Measurements from ENCODE around the gene TTK. TPM values are rescaled to one million over a fixed set of nuclear protein-coding genes. Genes with fewer than 3 reads are reported as not detected.

TTK gene
- total and polyA plus RNA-seq, 2 experiments from 2014 or later, result 50.7 to 79.6 TPM

- Mint-ChIP-seq H3K36me3 (ENCODE audit: low read depth) (peaks cover 60% of the 10 kb centered on the region), H3K27me3 (ENCODE audit: insufficient read depth, low read depth, poor library complexity) (no peaks in the 10 kb centered on the region), H3K4me1 (no peaks in the 10 kb centered on the region), H3K4me3 (no peak overlapping the region), H3K27ac (no peak overlapping the region), H3K9me3 (no peaks in the 10 kb centered on the region)
- Histone ChIP-seq H3K4me1 (ENCODE audit: insufficient read depth) (no peaks in the 10 kb centered on the region), H3K79me2 (replicated peaks; ENCODE audit: insufficient read depth) (0 out of 2 replicates have a peak, but pooled peaks cover 7% of the 10 kb centered on the region), H3K36me3 (ENCODE audit: insufficient read depth) (peaks cover 24% of the 10 kb centered on the region), H3K4me3 (no peak overlapping the region), H3F3A (replicated peaks; ENCODE audit: low read depth) (no peaks in the 10 kb centered on the region), H3K27me3 (ENCODE audit: insufficient read depth) (no peaks in the 10 kb centered on the region), H4K20me1 (replicated peaks; ENCODE audit: insufficient read depth) (no peaks in the 10 kb centered on the region; the same call in 1 of the 2 replicates), H3K4me2 (no peak overlapping the region), H3K9me2 (ENCODE audit: insufficient read depth) (no peaks in the 10 kb centered on the region), H2AFZ (no peak overlapping the region), H3K27ac (ENCODE audit: low read depth) (no peak overlapping the region)
- TF ChIP-seq ZNF462 (CRISPR knock-in tag; IDR thresholded peaks at IDR 0.05) (no peak), STAT1 (IDR thresholded peaks at IDR 0.05; ENCODE audit: unreplicated experiment) (no peak), EZH2phosphoT487 (IDR thresholded peaks at IDR 0.05; ENCODE audit: unreplicated experiment) (no peak), POLR2AphosphoS5 (IDR thresholded peaks at IDR 0.05; ENCODE audit: low read depth) (no peak), CTCF (conservative IDR thresholded peaks at IDR 0.05; ENCODE audit: low read depth in 2 of 2) (no peak), ZNF114 (CRISPR knock-in tag; IDR thresholded peaks at IDR 0.05) (no peak), CREB1 (CRISPR knock-in tag; IDR thresholded peaks at IDR 0.05; ENCODE audit: low read depth) (no peak), EZH2 (IDR thresholded peaks at IDR 0.05; ENCODE audit: low read depth, unreplicated experiment) (no peak), ZNF331 (CRISPR knock-in tag; IDR thresholded peaks at IDR 0.05; ENCODE audit: low read depth) (no peak), ETS1 (IDR thresholded peaks at IDR 0.05) (no peak), JUNB (IDR thresholded peaks at IDR 0.05; ENCODE audit: unreplicated experiment) (no peak), REST (IDR thresholded peaks at IDR 0.05; ENCODE audit: unreplicated experiment) (no peak), NANOG (IDR thresholded peaks at IDR 0.05; ENCODE audit: borderline replicate concordance) (no peak)
- ATAC-seq (no peak), DNase-seq (ENCODE audit: low spot score) (no peak)
Measured at GRCh38 chr6:80021591-80021990, 17.1 kb downstream of the TTK start.
